ENCODE data around the gene MUC5B. TPM values are rescaled to one million over a fixed set of nuclear protein-coding genes. Genes with fewer than 3 reads are reported as not detected.

Gene MUC5B
- total and polyA plus RNA-seq, 4 donors, result 0.17 to 0.95 (median 0.50) TPM; not detected in 1

- TF ChIP-seq REST (IDR thresholded peaks at IDR 0.05), result no peak
Measured at GRCh38 chr11:1194231-1194976, 28.5 kb upstream of the MUC5B start (continued).

GRCh38 chr11:1194977-1195681 is 27.7 kb upstream of the MUC5B start:
- TF ChIP-seq ZBTB33 (IDR thresholded peaks at IDR 0.05) (no peak), FOXA2 (IDR thresholded peaks at IDR 0.05) (no peak), REST (IDR thresholded peaks at IDR 0.05) (no peak), JUND (IDR thresholded peaks at IDR 0.05) (no peak), HNF4A (conservative IDR thresholded peaks at IDR 0.05) (no peak), GABPA (IDR thresholded peaks at IDR 0.05 in 1 of 2, conservative IDR thresholded peaks at IDR 0.05 in 1 of 2) (no peak), FOXA1 (IDR thresholded peaks at IDR 0.05) (no peak), HNF4G (IDR thresholded peaks at IDR 0.05) (no peak), NR2F2 (IDR thresholded peaks at IDR 0.05) (no peak), ATF3 (IDR thresholded peaks at IDR 0.05) (no peak), SP1 (IDR thresholded peaks at IDR 0.05) (no peak), RAD21 (IDR thresholded peaks at IDR 0.05) (no peak), EGR1 (IDR thresholded peaks at IDR 0.05; ENCODE audit: low read depth in 2 of 2) (no peak), MAX (IDR thresholded peaks at IDR 0.05) (no peak), RXRA (IDR thresholded peaks at IDR 0.05) (no peak), CTCF (IDR thresholded peaks at IDR 0.05; ENCODE audit: low read depth, low read length, missing input control) (no peak), YY1 (IDR thresholded peaks at IDR 0.05) (no peak), TAF1 (conservative IDR thresholded peaks at IDR 0.05) (no peak)
- Histone ChIP-seq H3K27me3 (ENCODE audit: control insufficient read depth in 4 of 4, insufficient read depth in 4 of 4, low read length in 3 of 4) (peaks cover 0 to 2% (median 0%) of the 10 kb centered on the region in 4 donors), H3K4me3 (ENCODE audit: low read depth in 1 of 3, low read length in 3 of 3) (no peak overlapping the region), H3K4me1 (ENCODE audit: control insufficient read depth in 4 of 4, insufficient read depth in 4 of 4, low read length in 3 of 4) (no peaks in the 10 kb centered on the region), H3K36me3 (ENCODE audit: control insufficient read depth in 4 of 4, insufficient read depth in 3 of 4, low read depth in 1 of 4, low read length in 3 of 4) (no peaks in the 10 kb centered on the region), H3K9ac (ENCODE audit: low read depth in 1 of 2, low read length in 2 of 2) (no peak overlapping the region), H3K9me3 (ENCODE audit: control insufficient read depth in 4 of 4, low read length in 3 of 4) (no peaks in the 10 kb centered on the region), H3K27ac (ENCODE audit: low read depth in 1 of 2, low read length in 2 of 2) (no peak overlapping the region)
- DNase-seq (ENCODE audit: low spot score), result no peak
- 85% methylated on average over 32 of the region's 32 CpGs for WGBS

Measured in liver (tissue), 9 donors.